ENCODE results near the gene RGCC.
"Not testable (repeated sequence)": the region's sequence is repeated elsewhere in the genome, so short reads cannot be mapped to it uniquely, and the experiment has no call there.

- TF ChIP-seq SMC3 (conservative IDR thresholded peaks at IDR 0.05; ENCODE audit: insufficient read depth, low read depth, low read length); ELF1 (tag; IDR thresholded peaks at IDR 0.05); NBN (IDR thresholded peaks at IDR 0.05; ENCODE audit: low read depth); ATF3 (IDR thresholded peaks at IDR 0.05); ATF3 (CRISPR knock-in tag; conservative IDR thresholded peaks at IDR 0.05); SMARCA4 (IDR thresholded peaks at IDR 0.05); EP300 (IDR thresholded peaks at IDR 0.05; ENCODE audit: low read length); CTCF (IDR thresholded peaks at IDR 0.05 in 2 of 3, conservative IDR thresholded peaks at IDR 0.05 in 1 of 3; ENCODE audit: insufficient read depth in 2 of 3, low read depth in 1 of 3, low read length in 3 of 3); POLR2G (IDR thresholded peaks at IDR 0.05; ENCODE audit: low read depth, low read length); POLR2A (conservative IDR thresholded peaks at IDR 0.05): not testable (repeated sequence)
These were observed 23.3 kb upstream of the RGCC start for GRCh38 chr13:41434030-41434429.

Data from K562 (cell line).